ENCODE measurements around the gene GPR107.

Gene GPR107

DNA sequence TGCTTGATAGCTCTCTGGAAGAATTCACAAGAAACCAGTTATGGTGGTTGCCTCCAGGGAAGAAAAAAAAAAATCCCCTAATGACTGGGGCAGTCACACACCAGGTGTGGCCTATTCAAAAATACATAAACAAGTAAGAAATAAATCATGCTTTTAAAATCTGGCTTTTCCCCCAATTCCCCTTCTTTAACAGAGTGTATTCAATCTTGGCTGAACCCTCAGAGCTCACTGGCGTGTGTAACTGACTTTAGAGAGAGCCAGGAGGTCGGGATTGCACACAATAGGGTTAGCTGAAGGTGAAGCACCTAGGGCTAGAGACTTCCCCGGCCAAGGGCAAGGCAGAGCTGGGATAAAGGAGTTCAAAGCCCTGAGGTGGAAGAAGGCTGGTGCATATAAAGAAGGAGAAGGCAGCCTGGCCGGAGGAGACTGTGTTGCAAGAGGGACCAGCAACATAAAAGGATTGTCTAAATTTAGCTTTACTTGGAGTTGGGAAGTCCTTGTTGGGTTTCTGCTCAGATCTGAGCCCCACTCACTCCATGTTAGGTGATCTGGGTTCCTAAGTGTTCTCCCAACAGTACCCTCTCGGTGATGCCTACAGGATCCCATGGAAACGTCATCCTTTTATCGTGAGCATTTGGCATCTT, 30.4 kb upstream of the GPR107 start:
- Histone ChIP-seq H3K4me2 (peak overlapping the region in 10 of 11 experiments; percentile 5 to 59 (median 38); a peak in 16 of 22 replicates), H3K27ac (no peak overlapping the region), H4K20me1 (peaks cover 0 to 100% (median 0%) of the 10 kb centered on the region in 11 experiments; a peak in 7 of 22 replicates), H3K9ac (peak overlapping the region in 1 of 11 experiments; percentile 13; a peak in 1 of 22 replicates), H3K36me3 (peaks cover 0 to 40% (median 0%) of the 10 kb centered on the region in 11 experiments; a peak in 6 of 22 replicates), H3K27me3 (no peaks in the 10 kb centered on the region), H3K4me3 (no peak overlapping the region), H3K9me3 (replicated peaks in 1 of 11) (peaks cover 0 to 9% (median 4%) of the 10 kb centered on the region in 11 experiments; a peak in 7 of 22 replicates), H3K4me1 (peaks cover 18 to 85% (median 32%) of the 10 kb centered on the region in 10 experiments)
- TF ChIP-seq Cebpa-rat (IDR thresholded peaks at IDR 0.05): no peak

- Histone ChIP-seq H3K27me3 (no peaks in the 10 kb centered on the region), H3K27ac (no peak overlapping the region), H3K4me1 (peaks cover 23 to 85% (median 39%) of the 10 kb centered on the region in 10 experiments), H3K4me3 (no peak overlapping the region), H3K9ac (no peak overlapping the region), H3K36me3 (peaks cover 0 to 31% (median 0%) of the 10 kb centered on the region in 11 experiments; a peak in 5 of 22 replicates), H3K4me2 (peak overlapping the region in 5 of 11 experiments; percentile 43 to 59 (median 47); a peak in 8 of 22 replicates), H4K20me1 (peaks cover 0 to 100% (median 0%) of the 10 kb centered on the region in 11 experiments; a peak in 7 of 22 replicates), H3K9me3 (replicated peaks in 1 of 11) (peaks cover 0 to 10% (median 4%) of the 10 kb centered on the region in 11 experiments; a peak in 7 of 22 replicates)
- no peak for TF ChIP-seq Cebpa-rat (IDR thresholded peaks at IDR 0.05)
Measured at GRCh38 chr9:130023994-130024596, 29.6 kb upstream of the GPR107 start.

DNA sequence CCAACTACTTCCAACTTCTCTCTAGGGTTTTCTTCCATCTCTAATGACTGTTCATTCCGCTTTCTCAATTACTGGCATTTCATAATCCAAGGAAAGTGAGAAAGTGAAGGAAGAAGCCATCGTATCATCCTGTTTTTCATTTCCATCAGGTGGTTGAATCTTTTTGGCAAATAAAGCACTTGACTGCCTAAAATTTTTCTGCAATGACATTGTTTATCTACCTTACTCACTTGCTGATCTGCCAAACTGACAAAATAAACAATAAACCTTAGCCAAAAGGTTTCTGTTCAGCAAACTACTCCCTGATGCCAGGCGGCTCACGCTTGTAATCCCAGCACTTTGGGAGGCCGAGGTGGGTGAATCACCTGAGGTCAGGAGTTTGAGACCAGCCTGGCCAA, 29.1 kb upstream of the GPR107 start:
- TF ChIP-seq Cebpa-rat (IDR thresholded peaks at IDR 0.05): no peak
- Histone ChIP-seq H3K4me1 (peaks cover 25 to 89% (median 43%) of the 10 kb centered on the region in 10 experiments), H3K4me3 (no peak overlapping the region), H3K36me3 (peaks cover 0 to 29% (median 0%) of the 10 kb centered on the region in 11 experiments; a peak in 4 of 22 replicates), H3K9me3 (replicated peaks in 1 of 11) (peaks cover 0 to 10% (median 4%) of the 10 kb centered on the region in 11 experiments; a peak in 7 of 22 replicates), H3K27me3 (no peaks in the 10 kb centered on the region), H3K9ac (no peak overlapping the region), H4K20me1 (peaks cover 0 to 100% (median 0%) of the 10 kb centered on the region in 11 experiments; a peak in 6 of 22 replicates), H3K27ac (no peak overlapping the region), H3K4me2 (peak overlapping the region in 3 of 11 experiments; percentile 43 to 87 (median 58); a peak in 3 of 22 replicates)

DNA sequence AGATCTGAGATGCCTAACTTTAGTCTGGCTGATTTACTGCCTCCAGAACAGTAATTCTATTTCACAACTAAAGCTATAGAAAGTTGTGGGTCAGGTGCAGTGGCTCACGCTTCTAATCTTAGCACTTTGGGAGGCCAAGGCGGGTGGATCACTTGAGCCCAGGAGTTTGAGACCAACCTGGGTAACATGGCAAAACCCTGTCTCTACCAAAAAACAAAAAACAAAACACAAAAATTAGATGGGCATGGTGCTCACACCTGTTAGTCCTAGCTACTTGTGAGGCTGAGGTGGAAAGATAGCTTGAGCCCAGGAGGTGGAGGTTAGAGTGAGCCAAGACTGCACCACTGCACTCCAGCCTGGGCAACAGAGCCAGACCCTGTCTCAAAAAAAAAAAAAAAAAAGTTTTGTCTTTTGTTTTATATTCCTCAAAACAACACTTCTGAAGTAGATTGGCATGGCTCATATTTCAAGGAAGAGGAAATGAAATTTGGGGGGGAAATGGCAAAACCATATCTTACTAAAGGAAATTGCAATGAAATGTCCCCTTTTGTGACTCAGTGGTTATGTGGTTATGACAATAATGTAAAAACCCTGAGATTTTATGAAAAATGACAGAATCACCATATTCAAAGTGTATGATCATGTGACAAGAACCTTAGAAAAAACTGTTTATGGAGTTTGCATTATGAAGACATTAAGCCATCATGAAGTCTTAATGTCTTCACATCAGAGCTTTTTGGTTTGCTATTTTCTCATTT, 26.9 kb upstream of the GPR107 start:
- no peaks in the 10 kb centered on the region for H3K27me3 ChIP-seq
- peaks cover 0 to 10% (median 4%) of the 10 kb centered on the region in 11 experiments; a peak in 7 of 22 replicates for H3K9me3 ChIP-seq (replicated peaks in 1 of 11)
- peaks cover 25 to 99% (median 44%) of the 10 kb centered on the region in 10 experiments for H3K4me1 ChIP-seq
- H3K4me3 ChIP-seq: no peak overlapping the region
- peak overlapping the region in 7 of 11 experiments; percentile 31 to 83 (median 69); a peak in 14 of 22 replicates for H3K27ac ChIP-seq
- TF ChIP-seq Cebpa-rat (IDR thresholded peaks at IDR 0.05): no peak
- peak overlapping the region; percentile 6 to 87 (median 62); a peak in 21 of 22 replicates for H3K4me2 ChIP-seq
- H3K9ac ChIP-seq: peak overlapping the region in 5 of 11 experiments; percentile 15 to 52 (median 24); a peak in 3 of 22 replicates
- H4K20me1 ChIP-seq: peaks cover 0 to 100% (median 0%) of the 10 kb centered on the region in 11 experiments; a peak in 7 of 22 replicates
- peaks cover 0 to 17% (median 0%) of the 10 kb centered on the region in 11 experiments; a peak in 4 of 22 replicates for H3K36me3 ChIP-seq

- Histone ChIP-seq H3K4me3 (no peak overlapping the region), H3K36me3 (peaks cover 0 to 8% (median 0%) of the 10 kb centered on the region in 11 experiments; a peak in 3 of 22 replicates), H3K4me1 (peaks cover 22 to 100% (median 44%) of the 10 kb centered on the region in 10 experiments), H3K9ac (peak overlapping the region in 2 of 11 experiments; percentile 7 to 52; a peak in 1 of 22 replicates), H4K20me1 (peaks cover 0 to 100% (median 0%) of the 10 kb centered on the region in 11 experiments; a peak in 7 of 22 replicates), H3K9me3 (replicated peaks in 1 of 11) (peaks cover 0 to 10% (median 4%) of the 10 kb centered on the region in 11 experiments; a peak in 7 of 22 replicates), H3K27ac (peak overlapping the region in 9 of 11 experiments; percentile 9 to 83 (median 52); a peak in 15 of 22 replicates), H3K27me3 (no peaks in the 10 kb centered on the region), H3K4me2 (peak overlapping the region in 8 of 11 experiments; percentile 21 to 87 (median 73); a peak in 15 of 22 replicates)
- TF ChIP-seq Cebpa-rat (IDR thresholded peaks at IDR 0.05): no peak
Measured at GRCh38 chr9:130027533-130028365, 26.0 kb upstream of the GPR107 start.

- Histone ChIP-seq H3K4me3 (no peak overlapping the region), H3K36me3 (peaks cover 0 to 7% (median 0%) of the 10 kb centered on the region in 11 experiments; a peak in 2 of 22 replicates), H3K27me3 (no peaks in the 10 kb centered on the region), H3K27ac (peak overlapping the region in 2 of 11 experiments; percentile 77 to 83; a peak in 1 of 22 replicates), H3K4me1 (peaks cover 13 to 100% (median 36%) of the 10 kb centered on the region in 10 experiments), H4K20me1 (peaks cover 0 to 100% (median 0%) of the 10 kb centered on the region in 11 experiments; a peak in 6 of 22 replicates), H3K9me3 (replicated peaks in 1 of 11) (peaks cover 0 to 10% (median 4%) of the 10 kb centered on the region in 11 experiments; a peak in 7 of 22 replicates), H3K4me2 (peak overlapping the region in 8 of 11 experiments; percentile 11 to 87 (median 64); a peak in 13 of 22 replicates), H3K9ac (no peak overlapping the region)
- no peak for TF ChIP-seq Cebpa-rat (IDR thresholded peaks at IDR 0.05)
Measured at GRCh38 chr9:130028493-130029222, 25.0 kb upstream of the GPR107 start.

All from BLaER1 treated with 17β-estradiol and CSF1 and Interleukin-3, amounts not matched to agents 10 nM and 100 nM (cell line).